H1 (cell line): ENCODE measurements around the gene ATP11A. TPM values are rescaled to one million over a fixed set of nuclear protein-coding genes. Genes with fewer than 3 reads are reported as not detected.

ENCODE experiments used
- CTCF ChIA-PET: fragments of 300-600 bp; sonication (Branson Sonifier 250); formaldehyde crosslinking; loops from one replicate; lab custom pipeline; 2021; ENCODE audit not compliant: partially characterized antibody; lab: Charles Lee
- POLR2A ChIA-PET: fragments of 300-600 bp; sonication (Branson Sonifier 250); formaldehyde crosslinking; loops from one replicate; lab custom pipeline; 2021; ENCODE audit warnings: inconsistent platforms; ENCODE audit not compliant: partially characterized antibody; lab: Charles Lee
- DNase-seq, 2 experiments: peaks; one replicate each; pipeline versions ENCODE4 v3.0.0 to v3.0.0-alpha.2; 2010 to 2022; ENCODE audit warnings: low spot score in 2 of 2, low read depth in 1 of 2, mixed read lengths in 1 of 2
- FAIRE-seq: peaks from 2 replicates; lab custom pipeline; 2011; peaks lifted over from hg19 to GRCh38; lab: Jason Lieb, UNC
- H2AFZ ChIP-seq: 2 replicates; pipeline ENCODE4 v1.8.1; 2012; ENCODE audit warnings: low read length, inconsistent platforms
- H2AK5ac ChIP-seq: 2 replicates; pipeline ENCODE4 v1.6.1; 2013; ENCODE audit warnings: low read depth, low read length
- H2BK120ac ChIP-seq: replicated peaks from 2 replicates; pipeline ENCODE3; 2013; ENCODE audit warnings: low read depth, low read length, inconsistent platforms
- H2BK12ac ChIP-seq: 2 replicates; pipeline ENCODE4 v1.6.1; 2013; ENCODE audit warnings: low read depth, low read length
- H2BK15ac ChIP-seq: 2 replicates; pipeline ENCODE4 v1.6.1; 2013; ENCODE audit warnings: low read length
- H2BK20ac ChIP-seq: 2 replicates; pipeline ENCODE4 v1.6.1; 2013; ENCODE audit warnings: low read length
- H2BK5ac ChIP-seq: 2 replicates; pipeline ENCODE4 v1.6.1; 2013; ENCODE audit warnings: low read depth, low read length
- H3K14ac ChIP-seq: 2 replicates; pipeline ENCODE4 v1.6.1; 2013; ENCODE audit warnings: inconsistent platforms; ENCODE audit not compliant: insufficient read length
- H3K18ac ChIP-seq: 2 replicates; pipeline ENCODE4 v1.6.1; 2013; ENCODE audit warnings: low read length; ENCODE audit errors: extremely low read depth
- H3K23ac ChIP-seq: 2 replicates; pipeline ENCODE4 v1.6.1; 2013; ENCODE audit warnings: inconsistent platforms; ENCODE audit not compliant: insufficient read length
- H3K23me2 ChIP-seq: 2 replicates; pipeline ENCODE4 v1.6.1; 2013; ENCODE audit warnings: low read depth, low read length
- H3K27ac ChIP-seq: 2 replicates; pipeline ENCODE4 v1.6.1; 2011; ENCODE audit warnings: low read depth, low read length, inconsistent platforms
- H3K27me3 ChIP-seq, 4 experiments: replicated peaks in 1 of 4; 1 replicate in 1 of 4; 2 replicates in 3 of 4; pipeline versions ENCODE4 v1.6.1 to v1.8.1; 2011 to 2013; ENCODE audit warnings: low read length in 3 of 4, mild to moderate bottlenecking in 3 of 4, inconsistent platforms in 2 of 4, mixed read lengths in 2 of 4, moderate library complexity in 1 of 4; ENCODE audit not compliant: control insufficient read depth in 3 of 4, insufficient read depth in 3 of 4; ENCODE audit errors: extremely low read depth in 1 of 4
- H3K36me3 ChIP-seq, 4 experiments: 2 replicates each; pipeline versions ENCODE4 v1.6.1 to v1.8.1; 2011 to 2013; ENCODE audit warnings: mild to moderate bottlenecking in 4 of 4, low read length in 3 of 4, moderate library complexity in 2 of 4, control low read depth in 1 of 4, inconsistent platforms in 1 of 4; ENCODE audit not compliant: insufficient read depth in 4 of 4, control insufficient read depth in 2 of 4
- H3K4ac ChIP-seq: replicated peaks from 2 replicates; pipeline ENCODE3; 2013; ENCODE audit warnings: low read length, low read depth, mixed read lengths, inconsistent platforms; ENCODE audit not compliant: insufficient read length
- H3K4me1 ChIP-seq, 4 experiments: replicated peaks in 1 of 4; 1 replicate in 1 of 4; 2 replicates in 3 of 4; pipeline versions ENCODE4 v1.6.1 to v1.8.1; 2011 to 2013; ENCODE audit warnings: low read length in 3 of 4, inconsistent platforms in 2 of 4, mixed read lengths in 1 of 4; ENCODE audit not compliant: insufficient read depth in 4 of 4, control insufficient read depth in 3 of 4
- H3K4me2 ChIP-seq, 2 experiments: 2 replicates each; pipeline versions ENCODE4 v1.6.1 to v1.8.1; 2011 to 2013; ENCODE audit warnings: low read depth in 2 of 2, low read length in 2 of 2, control low read depth in 1 of 2, inconsistent platforms in 1 of 2, mild to moderate bottlenecking in 1 of 2; ENCODE audit not compliant: insufficient read depth in 1 of 2
- H3K4me3 ChIP-seq, 4 experiments: fragments of 200-600, 300-600 bp in 1 of 4; sonication (generic), shearing (Covaris generic), sonication (Bioruptor Twin) in 1 of 4; 2 replicates each; pipeline versions ENCODE4 v1.5.1 to v1.8.1; 2011 to 2016; ENCODE audit warnings: low read length in 4 of 4, low read depth in 3 of 4, control low read depth in 2 of 4, inconsistent platforms in 2 of 4, mild to moderate bottlenecking in 2 of 4, mixed read lengths in 1 of 4, moderate library complexity in 1 of 4; ENCODE audit not compliant: insufficient read depth in 2 of 4; ENCODE audit errors: extremely low read depth in 1 of 4
- H3K56ac ChIP-seq: replicated peaks from 2 replicates; pipeline ENCODE3; 2013; ENCODE audit warnings: low read depth, mild to moderate bottlenecking, mixed read lengths, low read length, inconsistent platforms; ENCODE audit not compliant: insufficient read length
- H3K79me1 ChIP-seq: 2 replicates; pipeline ENCODE4 v1.6.1; 2013; ENCODE audit warnings: low read depth, low read length, control low read depth
- H3K79me2 ChIP-seq, 2 experiments: 2 replicates each; pipeline versions ENCODE4 v1.6.1 to v1.8.1; 2012 to 2013; ENCODE audit warnings: low read length in 2 of 2, mild to moderate bottlenecking in 2 of 2, inconsistent platforms in 1 of 2; ENCODE audit not compliant: insufficient read depth in 2 of 2, control insufficient read depth in 1 of 2
- H3K9ac ChIP-seq, 4 experiments: replicated peaks in 1 of 4; 1 replicate in 1 of 4; 2 replicates in 3 of 4; pipeline versions ENCODE4 v1.6.1 to v1.8.1; 2011 to 2013; ENCODE audit warnings: low read depth in 3 of 4, low read length in 3 of 4, control low read depth in 2 of 4, mild to moderate bottlenecking in 2 of 4, moderate library complexity in 2 of 4, inconsistent platforms in 1 of 4; ENCODE audit errors: extremely low read depth in 1 of 4
- H3K9me3 ChIP-seq, 2 experiments: 2 replicates each; pipeline versions ENCODE4 v1.6.1 to v1.8.1; 2012 to 2013; ENCODE audit warnings: mild to moderate bottlenecking in 2 of 2, moderate library complexity in 2 of 2, control low read depth in 1 of 2, inconsistent platforms in 1 of 2, low read depth in 1 of 2, low read length in 1 of 2, mixed read lengths in 1 of 2; ENCODE audit not compliant: insufficient read depth in 2 of 2
- H4K20me1 ChIP-seq, 2 experiments: replicated peaks in 1 of 2; 2 replicates each; pipeline versions ENCODE3 to v1.8.1; 2011 to 2013; ENCODE audit warnings: inconsistent platforms in 2 of 2, low read length in 2 of 2, mild to moderate bottlenecking in 1 of 2; ENCODE audit not compliant: insufficient read depth in 2 of 2, control insufficient read depth in 1 of 2
- H4K5ac ChIP-seq: 2 replicates; pipeline ENCODE4 v1.6.1; 2013; ENCODE audit warnings: low read length, low read depth, mixed read lengths, inconsistent platforms; ENCODE audit not compliant: insufficient read length
- H4K8ac ChIP-seq: 2 replicates; pipeline ENCODE4 v1.8.0; 2013; ENCODE audit warnings: mild to moderate bottlenecking, moderate library complexity, low read length, inconsistent platforms; ENCODE audit not compliant: insufficient read depth; ENCODE audit errors: extremely low read depth
- H4K91ac ChIP-seq: replicated peaks from 2 replicates; pipeline ENCODE3; 2013; ENCODE audit warnings: low read length, mixed read lengths, inconsistent platforms; ENCODE audit not compliant: insufficient read length
- BRCA1 ChIP-seq: IDR thresholded peaks from 2 replicates; pipeline ENCODE4 v1.6.1; 2012; ENCODE audit warnings: low read depth, low read length, improper control_type of control experiment
- MAFK ChIP-seq: IDR thresholded peaks from 2 replicates; pipeline ENCODE4 v1.6.1; 2012; ENCODE audit warnings: low read depth, mild to moderate bottlenecking, improper control_type of control experiment, low read length
- NANOG ChIP-seq: IDR thresholded peaks from 2 replicates; pipeline ENCODE4 v1.6.1; 2011; ENCODE audit warnings: low read length, low read depth, mild to moderate bottlenecking, inconsistent platforms; ENCODE audit not compliant: insufficient read depth, poor library complexity, severe bottlenecking
- SP2 ChIP-seq: IDR thresholded peaks from 2 replicates; pipeline ENCODE4 v1.6.1; 2012; ENCODE audit warnings: mild to moderate bottlenecking, low read length, inconsistent platforms
- TAF1 ChIP-seq: IDR thresholded peaks from 2 replicates; pipeline ENCODE4 v1.6.1; 2011; ENCODE audit warnings: mild to moderate bottlenecking, low read depth, low read length
- WGBS, 2 experiments: shearing (Covaris generic) in 1 of 2; methylation state at CpG; one replicate each; pipeline versions ENCODE4 v1.1.6 to v1.1.7; 2013 to 2015; ENCODE audit warnings: low lambda C conversion rate in 2 of 2, mixed read lengths in 2 of 2, inconsistent platforms in 1 of 2, low coverage in 1 of 2, missing lambda C conversion rate in 1 of 2; ENCODE audit not compliant: insufficient replicate concordance in 2 of 2, insufficient coverage in 1 of 2, insufficient read length in 1 of 2; ENCODE audit errors: extremely low coverage in 1 of 2, missing lambda C conversion rate in 1 of 2; 5-methylcytosine and 5-hydroxymethylcytosine counted together
- polyA plus RNA-seq, 7 experiments: library from polyadenylated mRNA; depleted of rRNA in 3 of 7; stranded (reverse) in 5 of 7; unstranded in 2 of 7; fragments of >200 nt in 5 of 7; fragments of 200-250 nt in 2 of 7; gene quantifications; 1 replicate in 5 of 7; 2 replicates in 1 of 7; 4 replicates in 1 of 7; pipeline versions ENCODE4 v1.2.1 to v1.2.3, GENCODE V29; 2011 to 2013; ENCODE audit warnings: missing spikeins in 2 of 7, mixed read lengths in 2 of 7
- total RNA-seq: library from RNA; stranded (reverse); fragmentation: NEBNext Ultra II Directional; extraction: Animal tissue kit (Norgen Biotek cat#: 25700); gene quantifications from 2 replicates; pipeline ENCODE4 v1.2.1, GENCODE V29; 2021
- TF ChIP-seq, protein P1 (sequence below): IDR thresholded peaks from 2 replicates; pipeline ENCODE4 v1.6.1; 2012; ENCODE audit warnings: inconsistent platforms

The ATP11A gene
- total and polyA plus RNA-seq, 2 of the 8 experiments (the other 6 are each of a cell fraction or from before 2014, with no cell fraction given) = 28.8 to 72.9 TPM

GRCh38 chr13:112844879-112845278 is 155.0 kb downstream of the ATP11A start:
- no peaks in the 10 kb centered on the region for H3K79me2 ChIP-seq
- POLR2A ChIA-PET = no interaction called here
- no peak overlapping the region for H3K9ac ChIP-seq
- H4K20me1 ChIP-seq = peaks cover 7% of the 10 kb centered on the region in 2 experiments
- H3K23me2 ChIP-seq = no peaks in the 10 kb centered on the region
- no peak overlapping the region for H2BK120ac ChIP-seq
- H3K4me2 ChIP-seq = no peak overlapping the region
- no peaks in the 10 kb centered on the region for H3K9me3 ChIP-seq
- H3K23ac ChIP-seq = no peak overlapping the region
- TF ChIP-seq TAF1 = no peak
- TF ChIP-seq NANOG = no peak
- TF ChIP-seq, protein P1, sequence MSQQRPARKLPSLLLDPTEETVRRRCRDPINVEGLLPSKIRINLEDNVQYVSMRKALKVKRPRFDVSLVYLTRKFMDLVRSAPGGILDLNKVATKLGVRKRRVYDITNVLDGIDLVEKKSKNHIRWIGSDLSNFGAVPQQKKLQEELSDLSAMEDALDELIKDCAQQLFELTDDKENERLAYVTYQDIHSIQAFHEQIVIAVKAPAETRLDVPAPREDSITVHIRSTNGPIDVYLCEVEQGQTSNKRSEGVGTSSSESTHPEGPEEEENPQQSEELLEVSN = no peak
- TF ChIP-seq BRCA1 = peak; percentile 29; the same call in 1 of the 2 replicates
- no peak for TF ChIP-seq MAFK
- no peak for TF ChIP-seq SP2
- TF ChIP-seq, all 59 proteins: peak for 1
- H4K8ac ChIP-seq = no peak overlapping the region
- H3K79me1 ChIP-seq = no peaks in the 10 kb centered on the region; the same call in 1 of the 2 replicates
- no peak overlapping the region for H2BK15ac ChIP-seq
- H3K18ac ChIP-seq = no peak overlapping the region
- no peak overlapping the region for H3K56ac ChIP-seq
- H3K4me3 ChIP-seq = no peak overlapping the region
- no peak overlapping the region for H3K4ac ChIP-seq
- DNase-seq = no peak
- H2AFZ ChIP-seq = no peak overlapping the region
- H3K14ac ChIP-seq = no peak overlapping the region
- FAIRE-seq = no peak
- H3K36me3 ChIP-seq = peaks cover 6 to 25% (median 10%) of the 10 kb centered on the region in 4 experiments; a peak in 6 of 8 replicates
- H3K27ac ChIP-seq = no peak overlapping the region
- H4K91ac ChIP-seq = no peak overlapping the region
- H2AK5ac ChIP-seq = no peak overlapping the region
- H2BK12ac ChIP-seq = no peak overlapping the region
- CTCF ChIA-PET = no interaction called here
- no peaks in the 10 kb centered on the region for H3K4me1 ChIP-seq
- WGBS, 2 experiments = 94% methylated on average over 10 of the region's 10 CpGs; no CpG with 5 or more reads in 1 of the 2 experiments
- no peak overlapping the region for H2BK20ac ChIP-seq
- no peak overlapping the region for H4K5ac ChIP-seq
- no peaks in the 10 kb centered on the region for H3K27me3 ChIP-seq
- H2BK5ac ChIP-seq = no peak overlapping the region
